ENCODE measurements around the gene PCMTD2. TPM values are rescaled to one million over a fixed set of nuclear protein-coding genes. Genes with fewer than 3 reads are reported as not detected.

The PCMTD2 gene
- total and polyA plus RNA-seq, 2 of the 13 experiments (the other 11 are each of a cell fraction or from before 2014, with no cell fraction given), result 47.0 to 76.9 TPM

GRCh38 chr20:64254571-64255360 is 782 bp upstream of the PCMTD2 start (continued):
- no peak for TF ChIP-seq HDAC6 (IDR thresholded peaks at IDR 0.05; ENCODE audit: low read depth, low read length)
- peak; percentile 32; the same call in 1 of the 2 replicates for TF ChIP-seq TFAP4 (IDR thresholded peaks at IDR 0.05; ENCODE audit: borderline replicate concordance, low read depth)
- 0 out of 2 replicates have a peak, but pooled peaks have one; percentile 1 for TF ChIP-seq RFXAP (CRISPR knock-in tag; IDR thresholded peaks at IDR 0.05; ENCODE audit: borderline replicate concordance)
- TF ChIP-seq PRMT3 (CRISPR knock-in tag; IDR thresholded peaks at IDR 0.05; ENCODE audit: borderline replicate concordance, low read depth), result no peak
- TF ChIP-seq SAFB2 (CRISPR knock-in tag; IDR thresholded peaks at IDR 0.05; ENCODE audit: borderline replicate concordance, low read depth), result no peak
- no peak for TF ChIP-seq ZNF512B (CRISPR knock-in tag; IDR thresholded peaks at IDR 0.05; ENCODE audit: borderline replicate concordance)
- TF ChIP-seq, protein P1, sequence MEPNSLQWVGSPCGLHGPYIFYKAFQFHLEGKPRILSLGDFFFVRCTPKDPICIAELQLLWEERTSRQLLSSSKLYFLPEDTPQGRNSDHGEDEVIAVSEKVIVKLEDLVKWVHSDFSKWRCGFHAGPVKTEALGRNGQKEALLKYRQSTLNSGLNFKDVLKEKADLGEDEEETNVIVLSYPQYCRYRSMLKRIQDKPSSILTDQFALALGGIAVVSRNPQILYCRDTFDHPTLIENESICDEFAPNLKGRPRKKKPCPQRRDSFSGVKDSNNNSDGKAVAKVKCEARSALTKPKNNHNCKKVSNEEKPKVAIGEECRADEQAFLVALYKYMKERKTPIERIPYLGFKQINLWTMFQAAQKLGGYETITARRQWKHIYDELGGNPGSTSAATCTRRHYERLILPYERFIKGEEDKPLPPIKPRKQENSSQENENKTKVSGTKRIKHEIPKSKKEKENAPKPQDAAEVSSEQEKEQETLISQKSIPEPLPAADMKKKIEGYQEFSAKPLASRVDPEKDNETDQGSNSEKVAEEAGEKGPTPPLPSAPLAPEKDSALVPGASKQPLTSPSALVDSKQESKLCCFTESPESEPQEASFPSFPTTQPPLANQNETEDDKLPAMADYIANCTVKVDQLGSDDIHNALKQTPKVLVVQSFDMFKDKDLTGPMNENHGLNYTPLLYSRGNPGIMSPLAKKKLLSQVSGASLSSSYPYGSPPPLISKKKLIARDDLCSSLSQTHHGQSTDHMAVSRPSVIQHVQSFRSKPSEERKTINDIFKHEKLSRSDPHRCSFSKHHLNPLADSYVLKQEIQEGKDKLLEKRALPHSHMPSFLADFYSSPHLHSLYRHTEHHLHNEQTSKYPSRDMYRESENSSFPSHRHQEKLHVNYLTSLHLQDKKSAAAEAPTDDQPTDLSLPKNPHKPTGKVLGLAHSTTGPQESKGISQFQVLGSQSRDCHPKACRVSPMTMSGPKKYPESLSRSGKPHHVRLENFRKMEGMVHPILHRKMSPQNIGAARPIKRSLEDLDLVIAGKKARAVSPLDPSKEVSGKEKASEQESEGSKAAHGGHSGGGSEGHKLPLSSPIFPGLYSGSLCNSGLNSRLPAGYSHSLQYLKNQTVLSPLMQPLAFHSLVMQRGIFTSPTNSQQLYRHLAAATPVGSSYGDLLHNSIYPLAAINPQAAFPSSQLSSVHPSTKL (CRISPR knock-in tag; IDR thresholded peaks at IDR 0.05), result no peak
- TF ChIP-seq, protein P2, sequence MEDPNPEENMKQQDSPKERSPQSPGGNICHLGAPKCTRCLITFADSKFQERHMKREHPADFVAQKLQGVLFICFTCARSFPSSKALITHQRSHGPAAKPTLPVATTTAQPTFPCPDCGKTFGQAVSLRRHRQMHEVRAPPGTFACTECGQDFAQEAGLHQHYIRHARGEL (CRISPR knock-in tag; IDR thresholded peaks at IDR 0.05), result peak; percentile 91; the same call in 1 of the 2 replicates
- TF ChIP-seq IRX3 (CRISPR knock-in tag; IDR thresholded peaks at IDR 0.05; ENCODE audit: borderline replicate concordance, low read depth), result no peak
